NCI-H2227 (cell line): ENCODE data around the gene CCL5.

Experiments used
- DNase-seq: peaks from one replicate; lab custom pipeline; 2025; ENCODE audit not compliant: unreplicated experiment; lab: John Stamatoyannopoulos, UW

CCL5 gene

GRCh38 chr17:35879773-35880654 is at the start of gene CCL5:
TSS of gene CCL5 (minus strand) at chr17:35880360.
- no peak for DNase-seq

GRCh38 chr17:35927714-35928113 is 47.6 kb upstream of the CCL5 start:
- DNase-seq, result no peak

- no peak for DNase-seq
These were observed 43.5 kb upstream of the CCL5 start for GRCh38 chr17:35923609-35924114.

GRCh38 chr17:35920229-35920628 is 40.1 kb upstream of the CCL5 start:
- DNase-seq, result no peak

- no peak for DNase-seq
These were observed 38.5 kb upstream of the CCL5 start for GRCh38 chr17:35918665-35919064.

- DNase-seq, result no peak
These were observed 37.5 kb upstream of the CCL5 start for GRCh38 chr17:35917519-35918213.

- no peak for DNase-seq
These were observed 35.2 kb upstream of the CCL5 start for GRCh38 chr17:35915153-35915964.

GRCh38 chr17:35914354-35914753 is 34.2 kb upstream of the CCL5 start:
- no peak for DNase-seq

- DNase-seq, result no peak
These were observed 33.4 kb upstream of the CCL5 start for GRCh38 chr17:35913609-35914008.

GRCh38 chr17:35912942-35913341 is 32.8 kb upstream of the CCL5 start:
- DNase-seq, result no peak

- DNase-seq, result no peak
These were observed 32.3 kb upstream of the CCL5 start for GRCh38 chr17:35912339-35912912.

- no peak for DNase-seq
These were observed 29.2 kb upstream of the CCL5 start for GRCh38 chr17:35909408-35909807.

GRCh38 chr17:35907691-35908090 is 27.5 kb upstream of the CCL5 start:
- no peak for DNase-seq

- DNase-seq, result no peak
These were observed 26.9 kb upstream of the CCL5 start for GRCh38 chr17:35906926-35907637.

GRCh38 chr17:35906191-35906925 is 26.2 kb upstream of the CCL5 start:
- no peak for DNase-seq

GRCh38 chr17:35903451-35903850 is 23.3 kb upstream of the CCL5 start:
- no peak for DNase-seq

- DNase-seq, result no peak
These were observed 21.5 kb upstream of the CCL5 start for GRCh38 chr17:35901631-35902175.

GRCh38 chr17:35900708-35901480 is 20.7 kb upstream of the CCL5 start:
- no peak for DNase-seq

GRCh38 chr17:35900280-35900679 is 20.1 kb upstream of the CCL5 start:
- no peak for DNase-seq
